OCI-LY3 (cell line): ENCODE results near the gene FRAS1.

ENCODE experiments used
- H2AFZ ChIP-seq: fragments of 200-600, 300-600 bp; shearing (Covaris generic); 2 replicates; pipeline ENCODE4 v1.6.0; 2014; ENCODE audit warnings: antibody characterized with exemption, low read depth, low read length
- H3K27ac ChIP-seq: fragments of 200-600, 300-600 bp; sonication (generic); 2 replicates; pipeline ENCODE4 v1.5.1; 2014; ENCODE audit warnings: mild to moderate bottlenecking, low read length, moderate library complexity, mixed read lengths
- H3K27me3 ChIP-seq: fragments of 200-600, 300-600 bp; sonication (generic); 2 replicates; pipeline ENCODE4 v1.6.1; 2014; ENCODE audit warnings: low read depth, low read length, mixed read lengths
- H3K36me3 ChIP-seq: fragments of 200-600, 300-600 bp; sonication (generic); replicated peaks from 2 replicates; pipeline ENCODE3; 2014; ENCODE audit warnings: low read depth, low read length, mixed read lengths
- H3K4me1 ChIP-seq: fragments of 300-600, 200-600 bp; sonication (generic); 2 replicates; pipeline ENCODE4 v1.6.1; 2014; ENCODE audit warnings: low read length, mixed read lengths
- H3K4me2 ChIP-seq: fragments of 200-600, 300-600 bp; sonication (generic); 2 replicates; pipeline ENCODE4 v1.6.1; 2014; ENCODE audit warnings: low read length, mixed read lengths
- H3K4me3 ChIP-seq: fragments of 300-600, 200-600 bp; sonication (generic); 2 replicates; pipeline ENCODE4 v1.5.1; 2014; ENCODE audit warnings: antibody characterized with exemption, mild to moderate bottlenecking, low read length, moderate library complexity
- H3K79me2 ChIP-seq: fragments of 300-600, 200-600 bp; shearing (Covaris generic); 2 replicates; pipeline ENCODE4 v1.6.1; 2014; ENCODE audit warnings: mild to moderate bottlenecking, low read length, mixed read lengths
- H3K9ac ChIP-seq: fragments of 300-600, 200-600 bp; shearing (Covaris generic); 2 replicates; pipeline ENCODE4 v1.6.0; 2014; ENCODE audit warnings: mild to moderate bottlenecking, low read length, moderate library complexity
- H3K9me3 ChIP-seq: fragments of 200-600, 300-600 bp; shearing (Covaris generic); 2 replicates; pipeline ENCODE4 v1.6.1; 2014; ENCODE audit warnings: low read length, mixed read lengths; ENCODE audit not compliant: insufficient read depth
- H4K20me1 ChIP-seq: fragments of 200-600, 300-600 bp; sonication (generic); 2 replicates; pipeline ENCODE4 v1.6.1; 2016; ENCODE audit warnings: low read length, mixed read lengths; ENCODE audit not compliant: insufficient read depth
- EZH2phosphoT487 ChIP-seq: fragments of 200-600 bp; shearing (Covaris generic); IDR thresholded peaks from 2 replicates; pipeline ENCODE4 v1.6.1; 2018; ENCODE audit warnings: antibody characterized with exemption, mixed run types, low read depth
- TF ChIP-seq, protein P1 (sequence below): fragments of 200-600, 300-600 bp; sonication (generic); IDR thresholded peaks from 2 replicates; pipeline ENCODE4 v1.5.1; 2014; ENCODE audit warnings: antibody characterized with exemption, low read length, low read depth

FRAS1 gene

GRCh38 chr4:78150543-78150864 is 93.4 kb downstream of the FRAS1 start:
- no peaks in the 10 kb centered on the region for H3K79me2 ChIP-seq
- H3K4me2 ChIP-seq, result no peak overlapping the region
- no peak overlapping the region for H3K27ac ChIP-seq

GRCh38 chr4:78152795-78153194 is 95.7 kb downstream of the FRAS1 start:
- no peak overlapping the region for H3K9ac ChIP-seq
- no peak overlapping the region for H2AFZ ChIP-seq
- H3K27me3 ChIP-seq, result no peaks in the 10 kb centered on the region
- H3K27ac ChIP-seq, result no peak overlapping the region
- no peaks in the 10 kb centered on the region for H3K79me2 ChIP-seq
- no peaks in the 10 kb centered on the region for H3K9me3 ChIP-seq
- TF ChIP-seq EZH2phosphoT487, result no peak
- TF ChIP-seq, protein P1, sequence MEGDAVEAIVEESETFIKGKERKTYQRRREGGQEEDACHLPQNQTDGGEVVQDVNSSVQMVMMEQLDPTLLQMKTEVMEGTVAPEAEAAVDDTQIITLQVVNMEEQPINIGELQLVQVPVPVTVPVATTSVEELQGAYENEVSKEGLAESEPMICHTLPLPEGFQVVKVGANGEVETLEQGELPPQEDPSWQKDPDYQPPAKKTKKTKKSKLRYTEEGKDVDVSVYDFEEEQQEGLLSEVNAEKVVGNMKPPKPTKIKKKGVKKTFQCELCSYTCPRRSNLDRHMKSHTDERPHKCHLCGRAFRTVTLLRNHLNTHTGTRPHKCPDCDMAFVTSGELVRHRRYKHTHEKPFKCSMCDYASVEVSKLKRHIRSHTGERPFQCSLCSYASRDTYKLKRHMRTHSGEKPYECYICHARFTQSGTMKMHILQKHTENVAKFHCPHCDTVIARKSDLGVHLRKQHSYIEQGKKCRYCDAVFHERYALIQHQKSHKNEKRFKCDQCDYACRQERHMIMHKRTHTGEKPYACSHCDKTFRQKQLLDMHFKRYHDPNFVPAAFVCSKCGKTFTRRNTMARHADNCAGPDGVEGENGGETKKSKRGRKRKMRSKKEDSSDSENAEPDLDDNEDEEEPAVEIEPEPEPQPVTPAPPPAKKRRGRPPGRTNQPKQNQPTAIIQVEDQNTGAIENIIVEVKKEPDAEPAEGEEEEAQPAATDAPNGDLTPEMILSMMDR, result no peak
- no peaks in the 10 kb centered on the region for H3K4me1 ChIP-seq
- H3K4me3 ChIP-seq, result no peak overlapping the region
- H3K4me2 ChIP-seq, result no peak overlapping the region
- H4K20me1 ChIP-seq, result no peaks in the 10 kb centered on the region
- no peaks in the 10 kb centered on the region for H3K36me3 ChIP-seq

More at GRCh38 chr4:78150543-78150864, 93.4 kb downstream of the FRAS1 start:
- H3K27me3 ChIP-seq, result no peaks in the 10 kb centered on the region
- H3K9ac ChIP-seq, result no peak overlapping the region
- H3K9me3 ChIP-seq, result no peaks in the 10 kb centered on the region
- no peak overlapping the region for H2AFZ ChIP-seq
- H3K36me3 ChIP-seq, result no peaks in the 10 kb centered on the region
- no peaks in the 10 kb centered on the region for H3K4me1 ChIP-seq
- H3K4me3 ChIP-seq, result no peak overlapping the region
- no peak for TF ChIP-seq EZH2phosphoT487
- TF ChIP-seq, protein P1, result no peak
- no peaks in the 10 kb centered on the region for H4K20me1 ChIP-seq

GRCh38 chr4:78154972-78155590 is 98.0 kb downstream of the FRAS1 start:
- Histone ChIP-seq H3K9ac (no peak overlapping the region), H3K4me1 (no peaks in the 10 kb centered on the region), H3K27ac (no peak overlapping the region), H3K27me3 (no peaks in the 10 kb centered on the region; the same call in 1 of the 2 replicates), H3K79me2 (no peaks in the 10 kb centered on the region), H2AFZ (no peak overlapping the region), H3K4me2 (no peak overlapping the region), H3K36me3 (no peaks in the 10 kb centered on the region), H3K9me3 (no peaks in the 10 kb centered on the region), H3K4me3 (no peak overlapping the region), H4K20me1 (no peaks in the 10 kb centered on the region)
- TF ChIP-seq, protein P1, result no peak
- TF ChIP-seq EZH2phosphoT487, result no peak

DNA sequence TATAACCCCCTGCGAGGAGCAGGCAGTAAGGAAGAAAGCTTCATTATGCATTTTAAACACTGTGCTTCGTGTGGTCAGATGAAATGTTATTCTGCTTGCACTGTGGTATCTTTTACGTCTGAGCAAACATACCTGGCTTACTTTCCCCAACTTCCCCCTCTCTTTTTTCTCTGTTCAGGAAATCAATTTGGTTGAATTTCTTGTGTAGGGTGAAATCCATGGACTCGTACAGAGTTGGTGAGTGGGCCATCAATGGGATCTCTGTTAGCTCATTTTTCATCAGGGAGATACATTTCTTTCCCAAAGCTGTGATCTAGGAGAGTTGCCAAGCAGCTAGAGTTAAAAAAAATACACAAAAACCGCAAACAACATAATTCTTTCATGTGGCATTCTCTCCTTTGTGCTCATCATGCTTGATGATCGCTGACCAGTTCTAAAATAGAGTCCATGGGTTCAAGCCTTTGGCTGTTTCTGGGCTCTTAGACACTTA is 98.5 kb downstream of the FRAS1 start:
- no peak overlapping the region for H3K27ac ChIP-seq
- H3K4me2 ChIP-seq, result no peak overlapping the region
- no peaks in the 10 kb centered on the region for H3K4me1 ChIP-seq
- no peaks in the 10 kb centered on the region for H3K36me3 ChIP-seq
- no peak overlapping the region for H3K9ac ChIP-seq
- TF ChIP-seq, protein P1, result no peak
- no peak for TF ChIP-seq EZH2phosphoT487
- no peaks in the 10 kb centered on the region; the same call in 1 of the 2 replicates for H3K27me3 ChIP-seq
- H2AFZ ChIP-seq, result no peak overlapping the region
- H4K20me1 ChIP-seq, result no peaks in the 10 kb centered on the region
- no peak overlapping the region for H3K4me3 ChIP-seq
- H3K9me3 ChIP-seq, result no peaks in the 10 kb centered on the region
- H3K79me2 ChIP-seq, result no peaks in the 10 kb centered on the region
